Stomach (tissue), 9 donors: ENCODE results near the gene C2CD2L. TPM values are rescaled to one million over a fixed set of nuclear protein-coding genes. Genes with fewer than 3 reads are reported as not detected.
"Not testable (repeated sequence)": the region's sequence is repeated elsewhere in the genome, so short reads cannot be mapped to it uniquely, and the experiment has no call there.

Source experiments
- DNase-seq, 2 donors: peaks; one replicate each; pipeline versions ENCODE4 v3.0.0 to v3.0.0-alpha.2; 2013 to 2019
- H3K27ac ChIP-seq, 5 donors: fragments of 200-600 bp in 4 of 5; sonication (generic) in 4 of 5; one replicate each; pipeline ENCODE4 v1.5.1; 2013 to 2019; ENCODE audit warnings: mild to moderate bottlenecking in 1 of 5, moderate library complexity in 1 of 5
- H3K27me3 ChIP-seq, 3 donors: fragments of 200-600 bp; sonication (generic); one replicate each; pipeline ENCODE4 v1.5.1; 2017 to 2019; ENCODE audit warnings: mixed run types in 1 of 3
- H3K36me3 ChIP-seq, 4 donors: fragments of 200-600 bp; sonication (generic); 1 replicate in 3 of 4; 2 replicates in 1 of 4; pipeline ENCODE4 v1.5.1; 2016 to 2019
- H3K4me1 ChIP-seq, 4 donors: fragments of 200-600 bp; sonication (generic); one replicate each; pipeline ENCODE4 v1.5.1; 2016 to 2019
- H3K4me3 ChIP-seq, 4 donors: fragments of 200-600 bp; sonication (generic) in 3 of 4; one replicate each; pipeline ENCODE4 v1.5.1; 2016 to 2019; ENCODE audit warnings: mild to moderate bottlenecking in 1 of 4
- H3K9me3 ChIP-seq, 4 donors: fragments of 200-600 bp; sonication (generic); one replicate each; pipeline ENCODE4 v1.5.1; 2016 to 2019
- CTCF ChIP-seq, 7 experiments: fragments of 450-650 bp in 4 of 7; fragments of 200-600 bp in 3 of 7; sonication (generic) in 3 of 7; IDR thresholded peaks; one replicate each; pipeline ENCODE4 v1.5.1; 2016 to 2019; ENCODE audit warnings: antibody characterized with exemption in 7 of 7, control low read depth in 2 of 7, mild to moderate bottlenecking in 1 of 7
- EP300 ChIP-seq: sonication (generic); formaldehyde crosslinking; IDR thresholded peaks from one replicate; pipeline ENCODE4 v1.6.1; 2017; ENCODE audit warnings: antibody characterized with exemption
- POLR2A ChIP-seq, 4 donors: fragments of 450-650 bp; IDR thresholded peaks; one replicate each; pipeline ENCODE4 v1.6.1; 2016; ENCODE audit warnings: antibody characterized with exemption in 4 of 4, control low read depth in 2 of 4, mild to moderate bottlenecking in 1 of 4, moderate library complexity in 1 of 4
- POLR2AphosphoS5 ChIP-seq, 3 donors: sonication (generic); formaldehyde crosslinking; IDR thresholded peaks; one replicate each; pipeline ENCODE4 v1.6.1; 2016; ENCODE audit warnings: antibody characterized with exemption in 3 of 3
- WGBS, 5 donors: extraction: QIAGEN DNeasy Blood & Tissue Kit in 3 of 5; methylation state at CpG; one replicate each; pipeline versions ENCODE4 v1.1.5 to v1.1.7; 2013 to 2018; 5-methylcytosine and 5-hydroxymethylcytosine counted together
- intact Hi-C: fragments of 100-400 bp; cut with DNase I; formaldehyde crosslinking; loops from one replicate; pipeline ENCODE4 v1.15.1; 2023; ENCODE audit warnings: low total_unique reads
- polyA plus RNA-seq, 3 donors: library from polyadenylated mRNA; stranded (reverse); fragments of 200-250 nt; gene quantifications; one replicate each; pipeline ENCODE4 v1.2.3, GENCODE V29; 2013
- total RNA-seq, 5 donors: library from RNA; depleted of rRNA; stranded (reverse); fragments of >200 nt; gene quantifications; one replicate each; pipeline versions ENCODE4 v1.1.0 to v1.2.3, GENCODE V29; 2014 to 2016
- donor health status: healthy with polysubstance abuse.
- donor health status: Bipolar disorder and iron deficiency.
- donor health status: healthy.

C2CD2L gene
- total and polyA plus RNA-seq, 8 donors = 1.7 to 19.9 (median 6.0) TPM

DNA sequence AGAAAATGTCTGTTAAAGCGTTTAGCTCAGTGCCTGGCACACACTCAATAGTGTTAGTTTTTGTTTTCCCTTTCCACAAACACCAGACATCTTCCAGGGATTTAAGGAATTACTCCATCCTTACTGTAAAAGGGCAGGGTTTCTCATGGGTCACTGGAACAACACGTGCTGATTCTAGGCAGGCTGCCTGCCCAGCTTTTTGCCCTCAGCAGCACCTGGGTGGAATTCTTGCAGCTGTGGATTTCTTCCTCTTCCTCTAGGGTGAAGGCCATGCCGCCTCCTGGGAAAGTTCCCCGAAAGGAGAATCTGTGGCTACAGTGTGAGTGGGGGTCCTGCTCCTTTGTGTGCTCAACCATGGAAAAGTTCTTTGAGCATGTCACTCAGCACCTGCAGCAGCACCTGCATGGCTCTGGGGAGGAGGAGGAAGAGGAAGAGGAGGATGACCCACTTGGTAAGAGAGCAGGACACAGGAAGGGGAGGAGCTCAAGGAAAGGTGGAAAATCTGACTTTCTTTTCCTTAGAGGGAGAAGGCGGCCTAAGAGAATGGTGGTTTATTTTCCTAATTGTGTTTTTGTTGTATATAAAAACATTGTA, 19.6 kb downstream of the C2CD2L start:
- Histone ChIP-seq H3K9me3 (no peaks in the 10 kb centered on the region), H3K4me3 (no peak overlapping the region), H3K4me1 (peaks cover 9 to 49% (median 33%) of the 10 kb centered on the region in 4 donors), H3K27me3 (no peaks in the 10 kb centered on the region), H3K27ac (peak overlapping the region in 4 of 5 donors; percentile 4 to 62 (median 14)), H3K36me3 (peaks cover 14 to 73% (median 66%) of the 10 kb centered on the region in 4 donors)
- intact Hi-C loops = no loop called here
- no peak for DNase-seq
- TF ChIP-seq EP300 (no peak), CTCF (IDR thresholded peaks at IDR 0.05) (no peak), POLR2AphosphoS5 (IDR thresholded peaks at IDR 0.05) (no peak), POLR2A (IDR thresholded peaks at IDR 0.05) (no peak)
- 48 to 61% (median 58%) methylated on average over 5 of the region's 5 CpGs for WGBS, 5 donors

GRCh38 chr11:119130662-119131061, 23.5 kb downstream of the C2CD2L start:
- H3K4me3 ChIP-seq = no peak overlapping the region
- TF ChIP-seq POLR2AphosphoS5 (IDR thresholded peaks at IDR 0.05) (no peak), EP300 (no peak), POLR2A (IDR thresholded peaks at IDR 0.05) (no peak), CTCF (IDR thresholded peaks at IDR 0.05) (no peak)
- DNase-seq = no peak
- no peaks in the 10 kb centered on the region for H3K27me3 ChIP-seq
- H3K36me3 ChIP-seq = peaks cover 42 to 87% (median 80%) of the 10 kb centered on the region in 4 donors
- H3K9me3 ChIP-seq = no peaks in the 10 kb centered on the region
- intact Hi-C loops = no loop called here
- H3K4me1 ChIP-seq = peaks cover 0 to 15% (median 9%) of the 10 kb centered on the region in 4 donors
- WGBS, 5 donors = 62 to 77% (median 68%) methylated on average over 3 of the region's 3 CpGs
- no peak overlapping the region for H3K27ac ChIP-seq

GRCh38 chr11:119134389-119134978, 27.3 kb downstream of the C2CD2L start:
- 51 to 62% (median 58%) methylated on average over 4 of the region's 4 CpGs for WGBS, 5 donors
- Histone ChIP-seq H3K9me3 (no peaks in the 10 kb centered on the region), H3K27me3 (no peaks in the 10 kb centered on the region), H3K4me1 (no peaks in the 10 kb centered on the region), H3K27ac (no peak overlapping the region), H3K36me3 (peaks cover 42 to 59% (median 56%) of the 10 kb centered on the region in 4 donors), H3K4me3 (no peak overlapping the region)
- intact Hi-C loops = no loop called here
- no peak for DNase-seq
- peak in 4 of 7 experiments; percentile 18 to 43 (median 28) for TF ChIP-seq CTCF (IDR thresholded peaks at IDR 0.05)
- no peak for TF ChIP-seq EP300
- TF ChIP-seq POLR2A (IDR thresholded peaks at IDR 0.05) = no peak

DNA sequence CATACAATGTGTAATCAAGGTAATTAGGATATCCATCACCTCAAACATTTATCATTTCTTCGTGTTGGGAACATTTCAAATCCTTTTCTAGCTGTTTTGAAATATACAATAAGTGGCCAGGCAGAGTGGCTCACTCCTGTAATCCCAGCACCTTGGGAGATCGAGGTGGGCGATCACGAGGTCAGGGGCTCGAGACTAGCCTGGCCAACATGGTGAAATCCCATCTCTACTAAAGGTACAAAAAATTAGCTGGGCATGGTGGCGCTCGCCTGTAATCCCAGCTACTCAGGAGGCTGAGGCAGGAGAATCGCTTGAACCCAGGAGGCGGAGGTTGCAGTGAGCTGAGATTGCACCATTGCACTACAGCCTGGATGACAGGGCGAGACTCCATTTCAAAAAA, 32.1 kb downstream of the C2CD2L start:
- H3K4me1 ChIP-seq, H3K27ac ChIP-seq, DNase-seq, H3K4me3 ChIP-seq, intact Hi-C loops, H3K9me3 ChIP-seq, H3K27me3 ChIP-seq: not testable (repeated sequence)
- 86 to 89% (median 87%) methylated on average over 10 of the region's 10 CpGs for WGBS, 5 donors
- H3K36me3 ChIP-seq = peaks cover 7 to 11% (median 9%) of the 10 kb centered on the region in 4 donors
